Right renal pelvis (tissue), 4 donors: Measurements from ENCODE around the gene GNAZ. TPM values are rescaled to one million over a fixed set of nuclear protein-coding genes. Genes with fewer than 3 reads are reported as not detected.

ENCODE experiments used
- DNase-seq, 4 donors: peaks; one replicate each; pipeline ENCODE4 v3.0.0-alpha.2; 2013; ENCODE audit warnings: low read depth in 4 of 4, low spot score in 3 of 4, missing footprints in 1 of 4
- polyA plus RNA-seq, 4 donors: library from polyadenylated mRNA; unstranded; fragments of 120-200 nt; gene quantifications; one replicate each; pipeline ENCODE4 v1.2.1, GENCODE V29; 2013; ENCODE audit not compliant: insufficient read length in 4 of 4

Gene GNAZ
- polyA plus RNA-seq, 4 donors, result 5.6 to 6.4 (median 5.9) TPM

DNA sequence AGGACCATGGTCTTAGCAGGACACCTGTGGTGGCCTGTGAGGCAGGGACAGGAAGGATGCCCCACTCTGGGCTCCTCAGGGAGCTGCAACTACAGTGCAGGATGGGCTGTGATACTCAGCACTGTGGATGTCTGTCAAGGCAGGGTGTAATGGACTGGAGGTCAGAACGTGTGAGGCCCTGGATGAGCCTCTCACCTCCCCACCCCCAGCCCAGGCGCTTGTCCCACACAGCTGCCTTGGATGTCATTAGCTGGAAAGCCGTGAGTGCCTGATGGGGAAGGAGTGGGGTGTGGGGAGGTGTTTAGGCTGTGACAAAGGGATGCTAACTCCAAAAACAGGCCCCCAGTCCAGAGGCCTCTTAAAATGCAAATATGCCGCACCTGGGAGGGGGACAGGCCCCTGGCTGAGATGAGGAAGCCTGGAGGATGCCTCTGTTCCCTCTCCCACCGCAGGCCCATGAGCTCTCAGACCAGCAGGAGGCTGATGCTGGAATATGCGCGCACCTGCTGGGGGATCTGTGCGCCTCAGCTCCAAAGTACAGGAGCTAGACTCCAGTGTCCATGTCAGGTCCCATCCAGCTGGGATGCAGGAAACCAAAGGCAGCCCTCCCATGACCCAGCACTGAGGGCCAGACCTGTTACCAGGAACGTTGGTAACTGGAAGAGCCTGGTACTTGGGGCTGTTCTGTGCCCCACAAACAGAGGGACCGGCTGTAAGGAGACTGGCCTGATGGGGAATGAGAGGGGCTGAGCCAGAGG lies 46.4 kb downstream of the GNAZ start:
- no peak for DNase-seq

GRCh38 chr22:23117275-23117674 lies 47.0 kb downstream of the GNAZ start:
- DNase-seq, result no peak

DNA sequence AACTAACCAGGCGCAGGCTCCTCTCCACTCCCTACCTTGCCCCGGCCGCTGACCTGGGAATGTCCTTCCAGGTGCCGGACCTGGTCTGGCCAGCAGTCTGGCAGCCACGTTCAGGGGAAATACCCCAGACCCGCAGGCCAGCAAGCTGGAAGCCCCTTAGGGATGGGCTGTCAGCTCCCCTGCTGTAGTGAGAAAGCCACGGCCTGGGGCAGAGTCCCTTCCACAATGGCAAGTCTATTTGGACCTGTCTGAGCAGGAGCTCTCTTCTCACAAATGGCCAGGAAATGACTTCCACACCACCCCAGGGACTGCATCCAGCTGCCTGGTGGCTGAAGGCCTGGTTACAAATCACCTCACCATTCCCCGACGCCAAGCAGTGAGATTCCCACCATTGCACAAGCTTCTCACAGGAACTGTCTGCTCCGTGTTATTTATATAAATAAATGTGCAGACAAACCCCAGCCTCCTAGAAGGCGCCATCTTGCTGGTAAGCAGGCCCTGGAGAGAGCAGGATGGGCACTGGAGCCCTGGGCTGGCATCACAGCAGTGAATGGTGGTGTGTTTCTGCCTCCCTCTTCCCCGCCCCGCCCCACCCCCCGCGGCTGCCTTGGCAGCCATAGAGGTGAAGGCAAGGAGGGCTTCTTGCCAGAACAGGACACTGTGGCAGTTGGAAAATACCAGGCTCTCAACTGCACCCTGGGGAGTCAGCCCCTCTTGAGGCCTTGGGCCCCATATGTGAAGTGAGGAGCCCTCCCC lies 47.8 kb downstream of the GNAZ start:
- DNase-seq, result no peak

DNA sequence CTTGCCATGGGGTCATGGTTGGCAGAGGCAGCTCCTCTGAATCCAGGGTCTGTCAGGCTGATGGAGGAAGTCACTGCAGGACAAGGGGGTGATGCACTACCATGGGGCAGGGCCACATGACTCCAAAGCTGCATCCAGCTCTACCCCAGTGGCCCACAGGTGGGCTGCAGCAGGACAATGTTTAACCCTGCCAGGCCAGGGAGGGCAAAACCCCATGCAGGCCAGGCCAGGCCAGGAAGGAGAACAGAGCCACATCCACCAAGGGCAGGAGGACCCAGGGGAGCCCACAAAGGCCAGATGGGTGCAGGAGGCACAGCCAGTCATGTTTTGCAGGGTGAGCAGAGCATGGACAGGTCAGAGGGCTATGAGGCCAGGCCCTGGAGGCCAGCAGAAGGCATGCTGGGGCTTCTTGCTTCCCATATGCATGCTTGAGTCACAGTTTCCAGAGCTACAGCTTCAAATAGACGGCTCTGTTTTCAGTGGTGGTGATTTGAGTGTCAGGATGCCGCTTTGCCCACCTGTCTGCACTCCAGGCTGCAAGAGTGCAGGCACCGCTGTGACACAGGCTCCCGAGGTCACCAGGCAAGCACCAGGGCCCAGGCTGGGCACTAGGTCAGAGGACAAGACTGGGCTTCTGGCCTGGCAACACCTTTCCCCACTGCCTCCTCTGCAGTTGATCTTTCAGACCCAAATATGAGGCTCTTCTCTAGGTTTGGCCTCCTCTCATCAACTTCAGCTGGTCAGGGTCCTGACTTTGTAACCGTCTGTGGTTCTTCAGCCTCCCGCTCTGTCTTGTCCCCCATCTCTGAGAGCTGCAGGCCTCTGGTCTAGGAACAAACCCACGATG lies 48.6 kb downstream of the GNAZ start:
- no peak for DNase-seq

GRCh38 chr22:23119494-23120414 lies 49.4 kb downstream of the GNAZ start:
- DNase-seq, result no peak

DNA sequence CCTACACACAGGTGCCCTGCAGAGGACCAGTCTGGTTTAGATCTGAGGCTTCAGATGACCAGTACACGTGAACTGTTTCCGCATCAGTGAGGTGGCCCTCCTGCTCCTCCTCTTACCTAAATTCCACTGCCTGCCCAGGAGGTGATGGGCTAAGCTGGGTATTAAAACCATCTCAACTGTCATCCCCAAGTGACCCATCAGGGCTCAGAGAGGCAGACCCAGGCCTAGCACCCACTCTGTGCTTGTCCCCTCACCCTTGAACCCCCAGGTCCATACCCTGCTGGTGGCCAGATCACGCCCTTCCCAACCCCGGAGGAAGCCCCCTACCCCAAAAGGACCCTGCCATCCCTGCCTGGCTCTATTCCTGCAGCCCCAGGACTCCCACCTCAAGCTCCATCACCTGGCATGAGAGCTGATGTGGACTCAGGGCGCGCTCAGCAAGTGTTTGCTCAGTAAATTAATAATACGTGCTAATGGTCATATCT lies 50.1 kb downstream of the GNAZ start:
- no peak for DNase-seq

DNA sequence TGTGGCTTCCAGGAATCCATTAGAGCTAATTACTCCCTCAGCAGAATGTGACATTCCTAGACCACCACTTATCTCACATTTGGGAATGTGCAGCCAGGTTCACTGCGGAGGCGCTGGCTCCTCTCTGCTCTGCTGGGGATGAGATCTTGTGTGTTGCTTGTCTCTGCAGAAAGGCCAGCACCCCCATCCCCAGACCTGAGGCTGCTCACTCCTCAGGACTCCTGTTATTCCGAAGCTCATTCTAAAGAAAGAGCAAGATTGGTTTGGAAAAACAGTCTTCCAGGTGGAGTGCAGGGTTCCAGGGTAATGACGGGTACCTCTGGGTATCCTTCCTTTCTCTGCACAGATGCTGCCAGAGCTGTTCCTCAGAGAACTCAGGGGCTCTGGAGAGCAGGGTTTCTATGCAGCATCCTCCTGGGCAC lies 50.7 kb downstream of the GNAZ start:
- DNase-seq, result no peak

- DNase-seq, result no peak
These were observed 51.1 kb downstream of the GNAZ start for GRCh38 chr22:23121424-23121823.

DNA sequence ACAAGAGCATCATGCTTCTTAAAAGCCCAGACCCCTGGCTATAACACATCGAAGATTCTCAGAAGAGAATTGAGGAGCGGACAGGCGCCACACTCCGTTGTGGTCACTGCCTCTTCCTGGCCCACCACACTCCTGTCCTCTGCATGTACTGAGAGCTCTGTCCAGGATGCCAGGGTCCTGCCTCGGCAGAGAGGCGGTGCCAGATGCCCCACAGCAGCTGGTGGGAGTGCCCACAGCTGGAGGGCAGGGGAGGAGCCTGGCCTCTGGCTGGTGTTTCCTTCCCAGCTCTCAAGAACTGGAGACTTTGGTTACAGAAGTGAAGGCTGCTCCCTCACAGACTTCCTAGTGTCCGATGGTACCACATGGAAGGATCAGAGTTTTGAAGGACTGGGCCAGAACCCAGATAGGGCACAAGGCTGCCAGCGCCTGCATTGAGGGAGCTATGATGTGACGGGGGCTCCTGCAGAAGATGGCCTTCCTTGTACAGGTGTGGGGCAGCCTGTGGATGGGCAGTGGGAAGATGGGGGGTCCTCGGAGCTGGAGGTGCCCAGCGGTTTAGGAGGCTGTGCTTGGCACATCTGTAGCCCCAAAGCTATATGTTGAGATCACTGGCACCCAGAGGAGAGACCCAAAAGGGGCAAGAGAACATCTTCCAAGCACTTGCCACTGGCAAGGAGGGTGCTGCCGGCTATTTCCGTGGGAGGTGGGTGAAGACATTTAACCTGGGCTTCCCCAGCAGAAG lies 52.1 kb downstream of the GNAZ start:
- DNase-seq, result no peak

DNA sequence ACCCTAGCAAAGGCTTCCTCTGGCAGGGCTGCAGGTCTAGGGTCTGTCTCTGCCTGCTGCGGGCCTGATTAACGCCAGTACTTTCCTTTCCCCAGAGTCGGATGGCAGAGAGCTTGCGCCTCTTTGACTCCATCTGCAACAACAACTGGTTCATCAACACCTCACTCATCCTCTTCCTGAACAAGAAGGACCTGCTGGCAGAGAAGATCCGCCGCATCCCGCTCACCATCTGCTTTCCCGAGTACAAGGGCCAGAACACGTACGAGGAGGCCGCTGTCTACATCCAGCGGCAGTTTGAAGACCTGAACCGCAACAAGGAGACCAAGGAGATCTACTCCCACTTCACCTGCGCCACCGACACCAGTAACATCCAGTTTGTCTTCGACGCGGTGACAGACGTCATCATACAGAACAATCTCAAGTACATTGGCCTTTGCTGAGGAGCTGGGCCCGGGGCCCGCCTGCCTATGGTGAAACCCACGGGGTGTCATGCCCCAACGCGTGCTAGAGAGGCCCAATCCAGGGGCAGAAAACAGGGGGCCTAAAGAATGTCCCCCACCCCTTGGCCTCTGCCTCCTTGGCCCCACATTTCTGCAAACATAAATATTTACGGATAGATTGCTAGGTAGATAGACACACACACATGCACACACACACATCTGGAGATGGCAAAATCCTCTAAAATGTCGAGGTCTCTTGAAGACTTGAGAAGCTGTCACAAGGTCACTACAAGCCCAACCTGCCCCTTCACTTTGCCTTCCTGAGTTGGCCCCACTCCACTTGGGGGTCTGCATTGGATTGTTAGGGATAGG lies 52.9 kb downstream of the GNAZ start:
- no peak for DNase-seq

DNA sequence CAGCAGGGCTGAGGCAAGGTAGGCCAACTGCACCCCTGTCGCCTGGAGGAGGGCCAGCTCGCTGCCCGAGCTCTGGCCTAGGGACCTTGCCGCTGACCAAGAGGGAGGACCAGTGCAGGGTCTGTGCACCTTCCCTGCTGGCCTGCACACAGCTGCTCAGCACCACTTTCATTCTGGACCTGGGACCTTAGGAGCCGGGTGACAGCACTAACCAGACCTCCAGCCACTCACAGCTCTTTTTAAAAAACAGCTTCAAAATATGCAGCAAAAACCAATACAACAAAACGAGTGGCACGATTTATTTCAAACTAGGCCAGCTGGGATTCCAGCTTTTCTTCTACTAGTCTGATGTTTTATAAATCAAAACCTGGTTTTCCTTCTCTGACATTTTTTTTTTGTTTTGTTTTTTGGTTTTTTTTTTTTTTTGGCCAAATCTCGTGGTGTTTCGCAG lies 53.5 kb downstream of the GNAZ start:
- DNase-seq, result no peak

DNA sequence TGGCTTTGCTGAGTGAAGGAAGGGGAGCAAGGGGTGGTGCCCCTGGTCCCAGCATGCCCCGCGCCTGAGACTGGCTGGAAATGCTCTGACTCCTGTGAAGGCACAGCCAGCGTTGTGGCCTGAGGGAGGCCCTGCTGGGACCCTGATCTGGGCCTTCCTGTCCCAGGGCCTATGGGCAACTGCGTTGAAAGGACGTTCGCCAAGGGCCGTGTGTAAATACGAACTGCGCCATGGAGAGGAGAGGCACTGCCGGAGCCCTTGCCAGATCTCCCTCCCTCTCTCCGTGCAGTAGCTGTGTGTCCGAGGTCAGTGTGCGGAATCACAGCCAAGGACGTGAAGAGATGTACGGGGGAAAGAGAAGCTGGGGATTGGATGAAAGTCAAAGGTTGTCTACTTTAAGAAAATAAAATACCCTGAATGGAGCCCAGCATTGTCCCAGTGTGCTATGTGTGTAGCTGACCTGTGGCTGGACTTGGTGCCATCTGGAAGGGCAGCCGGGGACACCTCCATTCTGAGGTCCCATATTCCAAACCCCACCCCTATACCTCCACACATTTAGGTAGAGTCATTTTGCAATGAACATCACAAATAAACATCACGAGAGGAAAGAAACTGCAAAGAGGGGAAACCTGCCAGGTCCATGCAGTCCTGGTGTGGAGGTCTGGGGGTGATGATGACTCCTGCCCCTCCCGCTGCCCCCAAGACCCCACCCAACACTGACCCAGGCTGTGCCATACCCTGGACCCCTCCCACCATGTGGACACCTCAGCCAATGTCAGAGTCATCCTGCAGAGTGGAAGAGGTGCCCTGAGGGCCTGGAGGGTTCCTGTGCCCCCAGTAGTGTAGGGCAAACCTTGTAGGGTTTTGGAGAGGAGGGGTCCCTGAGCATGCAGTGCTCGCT lies 54.5 kb downstream of the GNAZ start:
- no peak for DNase-seq

DNA sequence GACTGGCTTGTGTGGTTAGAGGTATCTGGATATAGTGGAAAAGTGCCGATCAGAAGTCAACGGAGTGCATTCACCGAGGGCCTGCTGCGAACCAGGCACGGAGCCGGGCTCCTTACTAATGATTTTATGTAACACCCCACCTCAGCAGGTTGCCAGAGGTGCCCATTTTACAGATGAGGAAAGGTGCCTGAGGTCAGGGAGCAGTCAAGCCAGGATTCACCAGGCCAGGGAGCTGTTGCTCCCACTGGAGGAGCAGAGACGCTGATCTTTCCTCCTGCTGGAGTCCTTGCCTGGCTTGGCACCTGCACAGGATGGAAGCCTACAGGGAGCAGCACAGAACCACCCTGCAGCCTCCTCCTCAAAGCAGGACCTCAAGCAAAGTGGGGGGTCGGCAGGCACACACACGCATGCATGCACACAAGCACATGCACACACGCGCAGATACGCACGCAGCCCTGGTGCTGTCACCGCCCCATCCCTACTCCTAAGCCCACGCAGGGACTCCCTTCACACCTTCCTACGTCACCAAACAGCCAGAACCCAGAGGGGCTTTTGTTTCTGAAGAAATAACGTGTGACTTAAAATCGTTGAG lies 55.3 kb downstream of the GNAZ start:
- DNase-seq, result no peak

DNA sequence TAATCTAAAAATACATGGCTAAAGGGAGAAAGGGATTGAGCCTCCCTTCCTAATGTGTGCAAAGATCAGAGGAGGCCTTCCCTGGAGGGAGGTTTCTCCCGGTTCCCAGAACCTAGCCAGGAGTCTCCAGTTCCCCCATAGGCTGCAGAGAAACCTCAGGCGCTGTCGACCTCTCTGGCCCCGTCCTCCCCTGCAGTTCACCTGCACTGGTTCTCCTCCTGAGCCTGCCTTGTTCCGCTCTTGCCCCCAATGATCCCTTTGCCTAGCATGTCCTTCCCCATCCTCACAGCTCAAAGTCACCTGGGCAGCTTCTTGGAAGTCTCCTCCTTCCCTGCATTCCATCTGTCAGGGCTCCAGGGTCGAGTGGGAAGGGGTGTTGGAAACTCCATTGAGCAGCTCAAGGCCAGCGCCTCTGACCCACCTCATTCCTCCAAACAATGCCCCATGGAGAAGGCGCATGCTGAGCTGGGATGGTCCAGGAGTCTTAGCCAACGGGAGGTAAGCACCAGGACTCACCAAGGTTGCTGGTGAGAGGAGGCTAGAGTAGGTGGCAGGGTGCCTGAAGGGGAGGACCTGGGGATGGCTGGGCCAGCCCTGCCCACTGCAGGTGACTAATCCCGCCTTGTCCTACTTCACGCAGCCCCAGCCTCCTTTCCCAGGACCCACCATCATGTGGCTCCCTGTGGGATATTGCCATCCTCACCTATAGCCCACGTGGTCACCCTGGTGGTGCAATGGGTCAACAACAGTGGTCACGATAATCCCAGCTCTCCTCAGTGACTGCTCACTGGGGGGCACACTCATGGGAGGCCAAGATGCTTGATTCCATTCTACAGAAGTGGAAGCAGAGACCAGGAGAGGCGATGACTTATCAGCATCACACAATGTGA lies 56.1 kb downstream of the GNAZ start:
- no peak for DNase-seq

DNA sequence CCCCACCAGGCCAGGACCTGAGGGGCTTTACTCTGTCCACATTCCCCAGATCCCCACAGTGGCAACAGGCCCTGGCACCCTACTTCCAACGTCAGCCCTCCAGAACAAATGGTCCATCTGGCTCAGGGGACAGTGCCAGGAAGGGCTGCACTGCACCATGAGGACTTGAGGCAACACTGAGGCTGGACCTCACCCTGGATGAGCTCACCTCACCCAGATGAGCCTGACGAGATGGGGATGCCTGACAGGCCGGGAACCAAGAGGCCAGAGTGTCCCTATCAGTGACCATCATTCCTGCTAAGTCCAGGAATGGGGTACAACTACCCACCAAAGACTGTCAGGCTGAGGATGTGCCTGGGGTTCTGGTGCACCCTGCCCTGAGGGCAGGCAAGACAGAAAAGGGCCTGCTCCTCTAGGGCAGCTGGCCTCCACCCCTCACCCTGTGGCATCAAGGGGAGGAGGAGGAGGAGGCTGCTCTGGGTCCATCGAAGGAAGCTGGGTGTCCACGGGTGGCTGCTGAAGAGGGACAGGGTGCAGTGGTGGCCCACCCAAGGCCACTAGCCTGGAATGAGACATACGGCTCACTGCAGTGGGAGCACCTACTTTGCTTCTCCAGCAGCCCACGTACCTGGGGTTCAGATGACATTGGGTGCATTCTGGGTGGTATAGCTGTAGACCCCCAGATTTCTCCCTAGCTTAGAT lies 56.9 kb downstream of the GNAZ start:
- no peak for DNase-seq
